Activated CD8-positive, alpha-beta memory T cell treated with anti-CD3 and anti-CD28 coated beads, Interleukin-2, amount 50 U/mL, for 1 hour (primary cell): ENCODE results near the gene DUSP2.

Experiments
- DNase-seq: peaks from one replicate; pipeline ENCODE4 v3.0.0-alpha.2; 2020; ENCODE audit errors: extremely low read depth

The DUSP2 gene

DNA sequence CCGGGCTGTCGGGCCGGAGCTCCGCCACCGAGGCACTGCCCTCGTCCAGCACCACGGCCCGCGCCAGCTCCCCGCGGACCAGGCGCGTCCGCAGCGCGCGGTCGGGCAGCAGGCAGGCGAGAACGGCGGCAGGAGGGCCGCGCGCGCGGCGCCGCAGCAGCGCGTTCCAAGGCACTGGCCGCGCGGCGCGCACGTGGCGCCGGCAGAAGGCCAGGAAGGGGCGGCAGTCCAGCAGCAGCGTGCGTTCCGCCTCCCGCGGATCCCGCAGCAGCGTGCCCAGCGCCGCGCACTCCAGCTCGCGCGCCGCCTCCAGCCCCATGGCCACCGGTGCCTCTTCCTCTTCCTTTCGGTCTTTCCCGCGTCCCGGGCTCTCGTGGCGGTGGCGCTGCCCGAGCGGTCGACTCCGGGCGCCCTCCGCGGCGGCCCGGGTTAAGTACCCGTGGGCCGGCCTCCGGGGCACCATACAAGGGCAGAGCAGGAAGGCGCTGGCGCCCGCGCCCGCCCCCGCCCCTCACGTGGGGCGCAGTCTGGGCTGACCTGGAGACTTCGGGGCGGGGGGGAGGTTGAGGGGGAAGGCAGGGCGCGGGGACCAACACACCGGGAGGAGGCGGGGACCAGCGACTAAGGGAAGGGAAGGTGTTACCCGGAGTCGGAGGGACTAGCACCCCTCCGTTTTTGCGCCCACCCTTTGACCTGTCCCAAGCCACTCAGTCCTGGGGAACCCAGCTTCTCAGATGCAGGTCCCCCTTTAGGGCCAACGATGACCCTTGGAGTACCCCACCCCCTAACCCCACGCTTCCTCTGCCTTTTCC, at the start of gene DUSP2:
TSS of gene DUSP2 (minus strand) at position 405 of the 812 bp plus-strand sequence. CDS start at position 319, 86 bp downstream.
- DNase-seq, result peak; percentile 85

- DNase-seq, result no peak
These were observed 46.9 kb upstream of the DUSP2 start for GRCh38 chr2:96191937-96192670.

- DNase-seq, result no peak
These were observed 43.7 kb upstream of the DUSP2 start for GRCh38 chr2:96188821-96189526.

DNA sequence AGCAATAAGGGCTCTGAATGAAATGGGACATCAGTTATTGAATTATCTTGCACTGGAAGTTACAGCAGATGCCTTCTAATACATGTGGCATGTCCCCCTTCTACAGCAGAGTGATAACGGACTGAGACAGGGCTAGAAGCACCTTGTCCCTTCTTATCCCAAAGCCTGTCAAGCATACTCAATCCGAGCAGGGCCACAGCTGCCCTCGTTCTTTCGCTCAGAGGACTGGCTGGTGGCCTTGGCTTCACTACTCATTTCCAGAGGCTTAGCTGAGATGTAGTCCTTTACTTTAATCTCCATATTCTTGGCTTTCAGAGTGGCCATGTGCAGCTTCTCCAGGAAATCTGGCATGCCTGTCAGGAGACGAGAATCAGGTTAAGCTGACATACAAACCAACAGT, 41.3 kb upstream of the DUSP2 start:
- no peak for DNase-seq

DNA sequence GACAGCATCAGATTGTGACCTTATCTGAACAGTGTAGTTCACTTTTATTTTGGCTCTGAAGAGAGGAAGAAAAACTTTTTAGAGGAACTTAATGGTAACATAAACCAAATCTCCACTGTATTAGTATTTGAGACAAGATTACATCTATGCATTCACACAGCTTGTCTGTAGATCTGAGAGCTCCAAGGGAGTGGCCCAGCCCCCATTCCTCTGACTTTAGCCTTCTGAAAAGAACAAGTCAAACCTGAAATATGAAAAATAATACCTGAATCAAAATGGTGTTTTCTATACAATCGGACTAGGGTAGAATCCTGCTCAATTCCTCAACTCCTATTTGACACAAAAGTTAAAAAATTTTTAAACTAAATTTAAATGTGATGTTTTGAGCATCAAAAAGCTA, 40.3 kb upstream of the DUSP2 start:
- no peak for DNase-seq

GRCh38 chr2:96184989-96185388, 39.7 kb upstream of the DUSP2 start:
- no peak for DNase-seq

DNA sequence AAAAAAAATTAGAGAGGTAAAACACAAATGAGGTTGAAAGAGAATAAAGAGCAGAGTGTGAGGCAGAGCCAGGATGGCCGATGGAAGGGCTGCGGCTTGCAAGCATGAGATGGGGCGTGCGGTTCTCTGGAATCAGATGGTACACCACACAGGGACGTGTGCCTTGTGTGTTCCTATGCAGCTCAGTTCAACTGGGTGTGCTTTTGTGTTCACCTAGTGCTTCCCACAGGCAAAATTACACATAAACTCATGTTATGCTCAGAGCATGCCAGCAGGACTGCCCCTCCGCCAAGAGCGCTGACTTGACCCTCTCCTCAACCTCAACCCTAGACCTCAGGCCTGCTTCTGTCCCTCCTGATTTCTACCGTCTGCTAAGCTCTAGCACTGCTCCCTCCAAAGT, 38.9 kb upstream of the DUSP2 start:
- DNase-seq, result no peak

- DNase-seq, result no peak
These were observed 36.3 kb upstream of the DUSP2 start for GRCh38 chr2:96181529-96181928.

DNA sequence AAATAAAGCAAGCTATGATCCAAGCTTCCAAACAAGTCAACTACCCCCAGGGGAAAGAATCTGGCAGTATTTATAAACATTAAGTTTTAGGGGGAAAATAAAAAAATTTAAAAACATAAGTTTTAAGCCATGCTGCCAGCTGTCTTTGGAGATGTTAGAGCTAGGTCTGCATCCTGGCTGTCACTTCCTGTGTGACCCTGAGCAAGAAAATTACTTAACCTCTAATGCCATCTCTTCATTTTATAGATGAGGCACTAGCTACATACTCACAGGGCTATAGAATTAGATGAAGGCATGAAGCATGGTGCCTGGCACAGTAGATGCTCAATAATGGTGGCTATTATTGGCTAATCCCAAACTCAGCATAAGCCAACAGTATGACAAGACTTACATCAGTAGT, 35.3 kb upstream of the DUSP2 start:
- no peak for DNase-seq

DNA sequence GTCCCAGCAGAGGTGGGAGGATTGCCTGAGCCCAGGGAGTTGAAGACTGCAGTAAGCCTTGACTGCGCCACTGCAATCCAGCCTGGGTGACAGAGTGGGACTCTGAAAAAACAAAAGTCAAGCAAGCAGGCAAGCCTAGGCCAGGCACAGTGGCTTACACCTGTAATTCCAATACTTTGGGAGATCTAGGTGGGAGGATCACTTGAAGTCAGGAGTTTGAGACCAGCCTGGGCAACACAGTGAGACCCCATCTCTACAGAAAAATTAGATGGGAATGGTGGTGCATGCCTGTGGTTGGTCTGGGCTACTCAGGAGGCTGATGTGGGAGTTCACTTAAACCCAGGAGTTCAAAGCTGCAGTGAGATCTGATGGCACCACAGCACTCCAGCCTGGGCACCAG, 34.8 kb upstream of the DUSP2 start:
- no peak for DNase-seq

- no peak for DNase-seq
These were observed 31.4 kb upstream of the DUSP2 start for GRCh38 chr2:96176661-96177060.

GRCh38 chr2:96175951-96176350, 30.7 kb upstream of the DUSP2 start:
- DNase-seq, result no peak

GRCh38 chr2:96174251-96175144, 29.3 kb upstream of the DUSP2 start:
- DNase-seq, result peak; percentile 68

DNA sequence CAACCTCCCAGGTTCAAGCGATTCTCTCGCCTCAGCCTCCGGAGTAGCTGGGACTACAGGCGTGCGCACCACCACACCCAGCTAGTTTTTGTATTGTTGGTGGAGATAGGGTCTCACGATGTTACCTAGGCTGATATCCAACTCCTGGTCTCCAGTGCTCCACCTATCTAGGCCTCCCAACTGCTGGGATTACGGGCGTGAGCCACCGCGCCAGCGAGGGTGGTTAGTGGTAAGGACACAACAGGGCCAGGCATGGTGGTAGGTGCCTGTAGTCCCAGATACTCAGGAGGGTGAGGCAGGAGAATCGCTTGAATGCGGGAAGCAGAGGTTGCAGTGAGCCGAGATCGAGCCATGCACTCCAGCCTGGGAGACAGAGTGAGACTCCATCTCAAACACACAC, 26.6 kb upstream of the DUSP2 start:
- no peak for DNase-seq

DNA sequence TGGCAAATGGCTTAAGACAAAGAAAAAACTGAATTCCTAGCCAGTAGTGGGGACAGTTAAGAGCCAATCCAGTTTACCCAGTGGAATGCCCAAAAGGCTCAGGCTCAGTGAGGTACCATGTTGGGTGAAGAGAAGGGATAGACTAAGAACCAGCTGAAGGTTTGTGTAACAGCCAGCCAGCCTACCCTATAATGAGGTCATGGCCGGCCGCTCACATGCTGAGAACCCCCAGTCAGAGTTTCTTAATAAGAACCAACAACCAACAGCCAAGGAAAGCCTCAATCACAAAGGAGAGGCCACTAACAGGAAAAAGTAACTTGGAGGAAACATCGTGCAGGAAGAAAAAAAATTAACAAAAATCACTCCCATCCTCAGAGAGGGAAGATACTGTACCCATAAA, 25.4 kb upstream of the DUSP2 start:
- DNase-seq, result no peak

DNA sequence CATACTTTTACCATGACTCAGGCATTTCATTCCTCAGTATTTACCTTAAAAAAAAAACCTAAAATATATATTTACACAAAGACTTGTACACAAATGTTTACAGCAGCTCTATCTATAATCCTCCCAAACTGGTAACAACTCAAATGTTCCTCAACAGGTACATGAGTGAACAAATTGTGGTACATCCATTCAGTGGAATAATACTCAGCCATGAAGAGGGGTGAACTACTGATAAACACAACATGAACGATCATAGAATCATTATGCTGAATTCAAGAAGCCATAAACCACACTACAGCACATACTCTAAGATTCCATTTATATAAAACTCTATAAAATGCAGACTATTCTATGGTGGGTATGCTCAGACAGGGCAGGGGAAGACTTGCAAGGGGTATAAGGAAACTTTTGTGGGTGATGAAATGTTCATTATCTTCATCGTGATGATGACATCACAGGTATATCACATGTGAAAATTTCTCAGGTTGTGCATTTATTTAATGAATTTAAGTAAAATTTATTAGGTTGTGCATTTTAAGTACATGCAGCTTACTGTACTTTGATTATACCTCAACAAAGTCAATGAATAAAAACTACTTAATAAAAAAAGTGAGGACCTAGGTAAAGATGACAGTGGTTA, 24.7 kb upstream of the DUSP2 start:
- no peak for DNase-seq

DNA sequence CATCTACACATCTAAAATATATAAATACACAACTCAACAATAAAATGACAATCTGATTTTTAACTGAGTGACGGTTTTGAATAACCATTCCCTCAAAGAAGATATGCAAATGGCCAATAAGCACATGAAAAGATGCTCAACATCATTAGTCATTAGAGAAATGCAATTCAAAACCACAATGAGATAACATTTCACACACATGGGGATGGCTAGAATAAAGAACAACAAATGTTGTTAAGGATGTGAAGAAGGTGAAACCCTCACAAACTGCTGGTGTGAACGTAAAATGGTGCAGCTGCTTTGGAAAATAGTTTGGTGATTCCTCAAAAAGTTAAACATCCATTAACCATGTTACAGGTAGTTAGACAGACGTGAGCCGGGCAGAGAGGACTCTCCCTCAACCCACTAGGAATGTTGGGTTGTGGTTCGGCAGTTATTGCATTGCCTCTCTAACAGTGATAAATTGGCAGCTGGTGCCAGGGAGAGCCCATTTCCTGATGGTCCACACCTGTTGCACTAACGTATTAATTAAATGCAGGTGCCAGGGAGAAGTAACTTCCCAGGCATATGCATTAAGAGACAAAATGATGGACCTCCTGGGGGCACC, 22.3 kb upstream of the DUSP2 start:
- DNase-seq, result no peak

- peak; percentile 27 for DNase-seq
These were observed 19.4 kb upstream of the DUSP2 start for GRCh38 chr2:96164459-96165184.

DNA sequence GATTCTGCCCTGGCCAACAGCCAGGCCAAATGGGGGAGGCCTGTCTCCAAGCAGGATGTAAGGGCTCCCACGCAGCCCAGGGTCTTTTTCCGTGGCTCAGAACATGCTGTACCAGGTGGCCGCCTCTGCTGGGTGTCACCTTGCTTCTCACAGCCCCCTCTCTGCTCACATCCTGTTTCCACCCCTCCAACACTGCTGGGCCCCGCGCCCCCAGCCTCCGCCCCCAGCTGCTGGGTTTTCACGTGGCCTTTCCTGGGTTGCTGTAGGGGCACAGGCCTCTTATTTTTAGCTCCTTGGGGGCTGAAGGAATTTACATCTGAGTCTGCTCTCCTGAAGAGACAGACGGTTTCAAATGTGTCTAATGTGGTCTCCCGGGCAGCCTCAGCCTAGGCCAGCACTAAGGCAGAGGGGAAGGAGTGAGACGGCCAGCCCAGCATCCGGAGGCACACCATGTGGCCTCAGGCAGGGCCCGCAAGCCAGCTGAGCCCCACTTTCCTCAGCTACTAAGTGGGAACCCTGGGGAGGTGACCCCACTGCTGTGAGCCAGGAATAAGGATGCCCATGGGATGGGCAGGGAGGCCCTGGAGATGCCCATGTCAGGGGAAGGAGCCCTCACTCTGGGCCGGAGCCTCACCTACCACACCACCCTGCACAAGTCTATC, 18.7 kb upstream of the DUSP2 start:
- peak; percentile 62 for DNase-seq

GRCh38 chr2:96163415-96163767, 18.2 kb upstream of the DUSP2 start:
- no peak for DNase-seq
